DOHH2 (cell line): Measurements from ENCODE around the gene CLHC1.

Source experiments
- EZH2phosphoT487 ChIP-seq: fragments of 200-600 bp; sonication (generic); IDR thresholded peaks from 2 replicates; pipeline ENCODE4 v1.6.1; 2017; ENCODE audit warnings: borderline replicate concordance, mild to moderate bottlenecking, antibody characterized with exemption, low read length, moderate library complexity, mixed read lengths
- TF ChIP-seq, protein P1 (sequence below): fragments of 200-600 bp; sonication (generic); IDR thresholded peaks from one replicate; pipeline ENCODE4 v1.5.1; 2014; ENCODE audit warnings: antibody characterized with exemption, mild to moderate bottlenecking, low read depth, low read length; ENCODE audit not compliant: poor library complexity, severe bottlenecking

DNA sequence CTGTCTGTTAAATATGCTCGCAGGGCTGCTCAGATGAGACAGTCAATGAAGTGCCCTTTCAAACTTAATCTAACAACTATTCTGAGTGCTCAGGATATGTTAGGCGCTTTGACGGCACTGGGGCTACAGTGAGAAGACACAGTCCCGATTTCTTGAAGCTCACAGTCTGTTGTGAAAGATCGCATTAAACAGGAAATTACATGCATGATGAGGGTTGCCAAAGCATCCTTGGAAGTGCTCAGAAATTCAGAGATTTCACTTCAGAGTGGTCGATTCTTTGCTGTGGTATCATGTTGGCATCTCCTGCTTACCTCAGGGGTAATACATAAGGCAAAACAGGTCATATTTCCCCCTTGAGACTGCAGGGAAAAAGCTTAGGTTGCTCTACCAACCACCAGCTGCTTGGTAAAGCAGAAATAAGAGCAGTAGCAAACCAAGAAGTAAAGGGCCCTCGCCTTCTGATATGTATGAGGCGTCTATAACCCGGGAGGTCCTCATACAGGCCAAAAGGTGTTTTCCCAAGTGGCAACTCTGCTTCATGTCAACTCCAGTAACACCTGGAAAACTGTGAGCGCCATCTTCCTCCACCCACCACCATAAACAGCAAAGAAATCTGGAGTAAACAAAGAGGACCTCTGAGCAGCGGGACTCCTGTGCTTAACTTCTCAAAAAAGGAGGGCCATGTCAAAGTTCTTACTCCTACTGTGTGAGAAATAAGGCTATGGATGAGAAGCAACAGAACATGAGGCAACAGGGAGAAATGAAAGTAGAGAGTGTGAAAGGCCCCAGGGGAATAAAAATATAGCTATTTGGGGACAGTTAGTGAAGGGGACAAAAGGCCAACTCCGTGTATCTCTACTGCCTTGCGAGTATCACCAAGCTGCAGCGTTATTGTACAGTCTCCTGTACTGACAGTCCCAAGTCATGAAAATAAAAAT lies 79.3 kb downstream of the CLHC1 start:
- TF ChIP-seq, protein P1, sequence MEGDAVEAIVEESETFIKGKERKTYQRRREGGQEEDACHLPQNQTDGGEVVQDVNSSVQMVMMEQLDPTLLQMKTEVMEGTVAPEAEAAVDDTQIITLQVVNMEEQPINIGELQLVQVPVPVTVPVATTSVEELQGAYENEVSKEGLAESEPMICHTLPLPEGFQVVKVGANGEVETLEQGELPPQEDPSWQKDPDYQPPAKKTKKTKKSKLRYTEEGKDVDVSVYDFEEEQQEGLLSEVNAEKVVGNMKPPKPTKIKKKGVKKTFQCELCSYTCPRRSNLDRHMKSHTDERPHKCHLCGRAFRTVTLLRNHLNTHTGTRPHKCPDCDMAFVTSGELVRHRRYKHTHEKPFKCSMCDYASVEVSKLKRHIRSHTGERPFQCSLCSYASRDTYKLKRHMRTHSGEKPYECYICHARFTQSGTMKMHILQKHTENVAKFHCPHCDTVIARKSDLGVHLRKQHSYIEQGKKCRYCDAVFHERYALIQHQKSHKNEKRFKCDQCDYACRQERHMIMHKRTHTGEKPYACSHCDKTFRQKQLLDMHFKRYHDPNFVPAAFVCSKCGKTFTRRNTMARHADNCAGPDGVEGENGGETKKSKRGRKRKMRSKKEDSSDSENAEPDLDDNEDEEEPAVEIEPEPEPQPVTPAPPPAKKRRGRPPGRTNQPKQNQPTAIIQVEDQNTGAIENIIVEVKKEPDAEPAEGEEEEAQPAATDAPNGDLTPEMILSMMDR: no peak
- no peak for TF ChIP-seq EZH2phosphoT487
